GM19239 (cell line): ENCODE results near the gene HOXB13.

Experiments
- DNase-seq: peaks from one replicate; pipeline ENCODE4 v3.0.0; 2011; ENCODE audit warnings: low spot score; ENCODE audit not compliant: insufficient read length
- FAIRE-seq: peaks from 2 replicates; lab custom pipeline; 2011; peaks lifted over from hg19 to GRCh38; lab: Jason Lieb, UNC

Gene HOXB13

DNA sequence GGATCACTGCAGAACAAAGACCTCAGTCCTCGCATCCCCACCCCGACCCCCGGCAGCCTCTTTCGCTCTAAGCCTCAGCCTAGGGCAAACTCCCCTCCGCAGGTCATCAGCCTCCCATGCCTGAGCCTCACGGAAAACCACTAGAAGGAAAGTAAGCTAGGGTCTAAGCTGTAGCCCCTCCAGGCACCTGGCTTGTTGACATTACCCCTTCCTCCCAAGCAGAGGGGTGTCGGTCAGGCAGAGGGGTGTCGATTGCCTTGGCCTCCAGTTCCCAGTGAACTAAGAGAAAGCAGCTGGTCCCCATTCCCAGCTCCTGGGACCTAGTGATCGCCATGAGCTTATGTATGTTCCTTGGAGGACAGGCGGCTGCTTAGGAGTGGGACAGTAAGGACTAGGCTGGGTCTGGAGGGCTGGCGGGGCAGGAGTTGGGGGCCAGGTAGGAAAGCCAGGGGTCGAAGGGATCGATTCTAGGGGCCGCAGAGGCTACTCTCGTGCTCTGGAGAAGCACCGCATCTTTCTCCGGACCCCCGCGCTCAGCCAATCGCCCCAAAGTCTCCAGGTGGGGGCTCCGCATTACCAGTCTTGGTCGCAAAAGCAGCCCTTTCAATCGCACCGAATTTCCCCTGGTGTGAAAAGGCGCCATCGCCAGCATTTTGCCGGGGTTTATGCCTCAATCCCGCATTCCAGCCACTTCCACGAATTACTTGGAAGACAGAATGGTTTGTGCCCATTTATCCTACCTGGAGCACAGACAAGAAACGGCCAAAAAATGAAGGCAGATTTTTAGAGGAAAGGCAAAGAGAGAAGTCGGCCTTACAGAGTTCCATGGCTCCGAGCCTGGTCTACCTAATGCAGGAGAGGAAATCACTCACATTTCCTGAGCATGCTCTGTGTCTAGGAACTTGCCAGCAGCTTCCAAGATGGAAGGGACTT is 21.3 kb upstream of the HOXB13 start:
- DNase-seq (no peak), FAIRE-seq (no peak)

DNA sequence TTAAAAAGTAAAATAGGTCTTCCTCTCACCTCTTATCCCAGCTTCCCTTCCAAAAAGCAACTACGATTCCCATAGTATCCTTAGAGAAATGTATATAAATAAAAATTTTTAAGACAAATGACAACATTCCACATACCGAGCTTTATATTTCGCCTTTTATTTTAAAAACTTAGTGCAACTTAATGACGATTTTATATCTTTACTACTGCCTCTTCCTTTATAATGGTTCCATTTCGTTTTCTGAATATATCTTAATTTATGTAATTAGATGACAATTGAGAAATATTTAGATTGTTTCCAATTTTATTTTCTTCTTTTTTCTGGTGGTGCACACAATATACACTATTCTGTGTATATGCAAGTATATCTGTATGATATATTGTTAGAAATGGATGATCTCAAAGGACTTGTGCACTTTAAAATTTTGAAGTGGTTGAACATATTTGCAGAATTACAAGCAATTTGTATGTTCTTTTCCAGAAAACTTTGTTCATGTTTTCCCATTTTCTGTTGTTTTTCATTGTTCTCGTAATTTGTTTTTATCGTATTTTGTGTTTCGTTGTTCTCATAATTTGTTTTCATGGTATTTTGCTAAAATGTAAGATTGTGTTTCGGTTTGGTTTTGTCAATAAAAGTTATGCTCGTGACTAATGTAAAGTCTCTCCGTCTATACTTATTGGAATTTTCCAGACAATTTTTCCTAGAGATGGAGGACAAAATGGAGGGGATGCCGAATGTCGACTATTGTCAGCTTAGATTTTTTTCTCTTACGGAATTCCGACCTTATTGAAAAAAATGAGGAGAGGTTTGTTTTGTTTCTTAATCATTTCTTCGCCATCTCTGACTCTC is 20.4 kb upstream of the HOXB13 start:
- FAIRE-seq (no peak), DNase-seq (no peak)

DNA sequence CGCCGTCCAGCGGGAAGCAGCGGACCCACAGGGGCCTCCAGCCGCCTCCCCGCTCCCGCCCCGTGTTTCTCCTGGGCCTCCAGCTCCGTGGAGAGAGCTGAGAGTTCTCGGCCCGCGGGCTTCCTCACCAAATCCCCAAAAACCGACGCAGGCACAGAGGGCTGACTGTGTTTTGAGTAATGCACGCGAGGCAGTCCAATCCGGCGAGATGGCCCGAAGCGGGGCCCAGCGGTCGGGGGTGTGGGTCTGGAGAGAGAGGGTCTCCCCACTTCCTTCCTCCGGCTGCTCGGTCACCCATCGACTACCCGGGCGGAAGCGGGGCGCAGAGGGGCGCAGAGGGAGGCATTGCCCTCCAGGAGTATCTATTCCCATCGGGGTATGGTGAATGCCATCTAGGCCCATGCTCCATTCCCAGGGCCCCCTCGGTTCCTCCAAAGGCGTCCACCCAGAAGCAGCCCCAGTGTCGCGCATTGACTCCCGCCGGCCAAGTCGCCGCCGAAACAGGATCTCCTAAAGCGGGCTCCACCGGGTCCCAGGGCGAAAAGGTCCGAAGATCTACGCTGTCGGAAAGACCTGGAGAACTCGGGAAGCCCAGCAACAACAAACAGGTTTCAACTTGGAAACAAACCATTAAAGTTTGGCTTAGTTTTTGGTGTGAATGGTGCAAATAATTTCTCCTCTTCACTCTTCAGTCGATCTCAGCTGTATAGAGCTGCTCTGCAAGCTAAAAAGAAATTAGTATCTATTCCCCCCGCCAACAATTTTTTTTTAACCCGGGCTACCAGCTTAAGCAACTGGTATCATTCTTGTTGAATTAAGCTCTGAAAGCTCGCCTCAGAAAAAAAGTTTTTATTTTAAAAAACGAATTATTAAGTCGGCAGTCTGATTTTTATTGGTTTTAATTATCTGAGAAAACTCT is 19.2 kb upstream of the HOXB13 start:
- FAIRE-seq (no peak), DNase-seq (no peak)

DNA sequence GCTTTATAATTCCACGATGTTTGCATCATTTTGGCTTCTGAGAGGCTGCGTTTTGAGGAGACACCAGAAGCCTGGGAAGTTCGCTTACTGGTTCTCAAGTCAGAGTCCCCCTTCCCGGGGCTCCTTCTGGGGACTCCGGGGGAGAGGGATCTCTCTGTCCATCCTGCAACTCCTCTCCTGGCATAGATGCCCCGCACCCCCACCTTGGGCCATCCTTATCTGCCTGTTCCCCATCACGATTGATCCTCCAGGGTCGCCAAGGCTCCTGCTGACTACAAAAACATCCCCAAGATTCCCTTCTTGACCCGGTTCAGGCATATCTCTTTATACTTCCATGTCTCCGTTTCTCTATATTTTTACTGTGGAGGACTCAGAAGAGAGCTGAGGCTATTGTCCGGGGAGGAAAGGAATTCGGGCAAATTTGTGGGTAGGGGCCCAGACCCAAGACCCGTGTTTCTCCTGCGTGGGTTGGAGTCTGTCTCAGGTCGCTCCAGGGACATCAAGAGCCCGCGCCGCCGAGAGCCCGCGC is 18.4 kb upstream of the HOXB13 start:
- DNase-seq = no peak
- FAIRE-seq = no peak

DNA sequence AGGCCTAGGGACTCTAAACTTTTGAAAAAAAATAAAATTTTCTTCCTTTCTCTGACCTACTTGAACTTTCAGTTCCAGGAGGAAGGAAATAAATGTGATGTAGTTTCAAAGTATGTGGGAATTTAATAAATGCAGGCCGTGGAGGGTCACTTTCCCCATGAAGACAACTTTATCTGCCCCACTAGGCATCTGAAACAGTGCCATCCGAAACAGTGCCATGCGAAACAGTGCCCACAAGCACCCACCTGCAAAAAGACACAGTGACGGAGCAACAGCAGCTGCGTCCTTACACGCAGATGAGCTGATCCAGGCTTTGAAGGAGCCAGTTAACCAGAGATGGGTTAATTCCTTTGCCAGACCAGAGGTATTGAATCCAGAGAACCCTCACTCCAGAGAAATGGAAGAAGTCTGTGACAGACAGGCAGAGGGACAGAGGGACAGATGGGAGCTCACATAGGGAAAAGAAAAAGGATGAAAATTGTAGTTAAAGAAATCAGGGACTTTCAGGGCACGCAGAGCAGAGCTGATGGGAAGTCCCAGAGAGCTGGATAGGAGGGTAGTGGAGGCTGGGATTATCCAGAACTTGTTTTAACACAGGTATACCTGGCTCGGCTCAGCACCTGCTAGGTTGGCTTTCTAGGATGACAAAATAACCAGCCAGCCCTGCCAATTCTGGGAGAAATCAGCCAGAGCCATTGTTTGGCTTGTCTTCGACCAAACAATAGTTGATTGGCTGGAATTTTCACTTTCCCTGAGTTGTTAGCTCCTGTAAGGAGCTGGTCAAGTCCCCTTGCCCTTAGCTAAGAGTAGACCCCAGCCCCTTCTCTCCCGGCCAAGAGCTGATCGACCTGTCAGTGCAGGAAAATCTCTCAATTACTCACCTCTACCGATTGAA is 17.1 kb upstream of the HOXB13 start:
- FAIRE-seq = no peak
- no peak for DNase-seq

DNA sequence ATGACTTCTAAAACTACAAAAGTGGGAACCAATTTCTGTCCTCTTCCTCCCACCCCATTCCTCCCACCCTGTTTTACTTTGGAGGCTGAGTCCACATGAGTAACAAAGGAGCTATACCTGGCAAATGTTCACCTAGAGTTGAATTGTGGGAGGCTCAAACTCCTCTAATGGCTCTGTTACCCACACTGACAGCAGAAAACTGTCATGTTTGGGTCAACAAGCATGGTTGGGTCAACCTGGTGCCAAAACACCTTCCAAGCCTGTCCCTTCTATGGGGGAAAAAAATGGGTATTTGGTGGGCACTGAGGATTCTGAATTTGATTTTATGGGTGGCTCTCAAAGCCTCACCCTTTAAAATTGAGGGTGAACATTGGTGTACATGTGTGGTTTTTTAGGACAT is 12.0 kb upstream of the HOXB13 start:
- DNase-seq = no peak
- FAIRE-seq = no peak

DNA sequence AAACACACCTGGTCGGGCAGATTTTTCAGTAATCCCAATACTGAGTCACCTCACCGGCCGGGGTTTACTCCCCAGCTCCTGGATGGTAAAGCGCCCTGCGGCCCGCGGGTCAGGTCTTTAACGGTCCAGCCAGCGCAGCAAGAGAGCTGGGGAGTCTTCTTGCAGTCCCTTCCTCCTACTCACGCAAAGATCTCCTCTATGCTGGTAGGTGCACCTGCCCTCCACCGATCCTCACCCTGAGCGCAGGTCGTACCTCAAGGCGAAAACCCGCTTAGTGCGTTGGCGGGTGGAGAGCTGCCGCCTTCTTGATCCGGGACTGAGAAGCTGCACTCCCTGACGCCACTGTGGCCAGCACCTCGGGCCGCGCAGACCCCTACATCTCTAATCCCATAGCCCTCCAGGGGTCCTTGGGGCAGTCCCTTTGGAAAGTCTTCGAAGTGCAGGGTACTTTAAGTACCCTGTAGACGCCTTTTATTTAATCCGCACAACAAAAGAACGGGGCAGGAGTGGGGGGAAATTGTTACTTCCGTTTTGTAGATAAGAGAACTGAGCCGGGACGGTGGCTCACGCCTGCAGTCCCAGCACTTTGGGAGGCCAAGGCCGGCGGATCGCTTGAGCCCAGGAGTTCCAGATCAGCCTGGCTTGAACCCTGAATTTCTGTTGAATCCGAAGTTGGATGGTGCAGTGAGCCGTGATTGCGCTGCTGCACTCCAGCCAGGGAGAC is 10.4 kb upstream of the HOXB13 start:
- no peak for FAIRE-seq
- no peak for DNase-seq

DNA sequence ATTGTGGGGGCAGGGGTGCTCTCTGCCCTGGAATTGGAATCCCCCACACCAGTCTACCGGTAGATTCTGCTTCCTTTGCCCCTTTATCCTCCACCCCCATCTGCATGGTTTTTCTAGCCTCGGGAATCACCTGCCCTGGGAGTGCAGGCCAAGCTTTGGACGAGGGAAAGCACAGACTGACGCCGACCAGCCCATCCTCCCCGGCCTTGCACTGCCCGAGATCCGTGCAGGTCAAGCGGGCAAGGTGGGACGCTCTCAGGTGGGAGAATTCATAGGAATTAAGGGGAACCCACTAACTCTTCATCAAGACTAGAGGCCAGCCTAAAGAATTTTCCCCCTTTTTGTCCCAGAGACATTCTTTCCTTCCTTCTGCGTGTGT is 9.9 kb upstream of the HOXB13 start:
- DNase-seq = no peak
- FAIRE-seq = no peak

DNA sequence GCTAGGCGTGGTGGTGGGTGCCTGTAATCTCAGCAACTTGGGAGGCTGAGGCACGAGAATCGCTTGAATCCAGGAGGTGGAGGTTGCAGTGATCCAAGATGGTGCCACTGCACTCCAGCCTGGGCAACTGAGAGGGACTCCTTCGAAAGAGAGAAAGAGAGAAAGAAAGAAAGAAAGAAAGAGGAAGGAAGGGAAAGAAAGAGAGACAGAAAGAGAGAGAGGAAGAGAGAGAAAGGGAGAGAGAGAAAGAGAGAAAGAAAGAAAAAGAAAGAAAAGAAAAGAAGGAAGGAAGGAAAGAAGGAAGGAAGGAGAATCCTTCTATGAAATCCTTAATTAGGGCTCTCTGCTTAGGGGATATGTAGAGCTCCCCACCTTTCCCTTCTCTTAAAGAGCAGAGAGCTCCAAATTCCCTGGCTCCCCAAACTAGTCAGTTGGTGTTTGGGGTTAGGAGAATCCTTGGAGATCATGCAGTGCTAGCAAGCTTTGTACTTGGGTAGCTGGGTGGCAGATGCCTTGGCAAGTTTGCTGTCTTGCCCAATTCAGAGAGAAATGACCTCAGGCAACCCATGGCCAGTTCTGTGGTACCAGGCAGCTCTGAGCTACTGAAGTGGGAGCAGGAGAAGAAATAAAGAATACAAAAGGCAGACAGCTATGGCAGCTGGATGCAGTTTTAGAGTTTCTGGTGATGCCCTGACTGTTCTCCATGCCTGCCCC is 8.9 kb upstream of the HOXB13 start:
- no peak for DNase-seq
- FAIRE-seq = no peak

DNA sequence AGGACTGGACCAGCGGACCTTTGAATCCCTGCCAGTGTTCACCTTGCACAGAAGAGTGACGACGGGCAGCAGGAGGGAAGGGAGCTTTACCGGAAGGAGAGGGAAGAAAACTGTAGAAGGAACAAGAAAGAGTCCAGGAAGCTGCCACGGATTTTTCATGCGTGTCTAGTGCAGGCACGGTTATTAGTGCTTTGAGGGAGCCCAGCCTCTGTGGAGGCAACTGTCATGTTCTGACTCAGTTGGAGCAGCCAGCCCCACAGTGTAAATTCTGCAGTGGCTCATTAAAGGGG is 6.5 kb upstream of the HOXB13 start:
- DNase-seq (no peak), FAIRE-seq (no peak)

DNA sequence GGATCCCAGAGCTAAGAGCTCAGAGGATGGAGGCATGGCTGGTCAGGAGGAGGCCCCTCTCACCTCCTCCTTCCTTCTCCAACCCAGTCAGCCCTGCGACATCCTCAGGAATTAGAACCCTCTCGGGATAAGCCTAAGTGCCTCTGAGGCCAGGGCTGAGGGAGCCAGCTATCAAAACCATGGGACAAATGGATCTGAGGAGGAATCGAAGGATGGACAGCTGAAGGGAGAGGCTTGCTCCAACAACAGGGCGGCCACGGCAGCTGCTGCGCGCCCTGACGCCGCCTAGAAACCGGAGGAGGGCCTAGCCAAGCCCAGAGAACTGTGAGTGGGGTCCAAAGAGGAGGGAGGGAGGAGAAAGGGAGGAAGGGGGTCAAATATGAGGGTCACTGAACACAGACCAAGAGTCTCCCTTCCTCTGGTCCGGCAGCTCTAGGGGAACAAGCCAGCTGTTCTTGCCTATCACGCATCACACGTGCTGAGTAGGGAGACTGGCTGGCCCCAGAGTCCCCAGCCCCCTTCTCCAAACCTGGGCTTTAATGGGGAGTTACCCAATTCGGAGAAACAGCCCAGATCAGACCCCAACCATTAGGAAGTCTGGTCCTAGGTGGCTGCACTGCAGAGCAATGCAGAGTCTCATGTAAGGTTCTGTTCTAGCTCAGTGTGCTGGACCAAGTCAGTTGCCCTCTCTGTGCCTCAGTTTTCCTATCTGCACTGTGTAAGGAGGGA is 5.9 kb upstream of the HOXB13 start:
- FAIRE-seq = no peak
- DNase-seq = no peak

DNA sequence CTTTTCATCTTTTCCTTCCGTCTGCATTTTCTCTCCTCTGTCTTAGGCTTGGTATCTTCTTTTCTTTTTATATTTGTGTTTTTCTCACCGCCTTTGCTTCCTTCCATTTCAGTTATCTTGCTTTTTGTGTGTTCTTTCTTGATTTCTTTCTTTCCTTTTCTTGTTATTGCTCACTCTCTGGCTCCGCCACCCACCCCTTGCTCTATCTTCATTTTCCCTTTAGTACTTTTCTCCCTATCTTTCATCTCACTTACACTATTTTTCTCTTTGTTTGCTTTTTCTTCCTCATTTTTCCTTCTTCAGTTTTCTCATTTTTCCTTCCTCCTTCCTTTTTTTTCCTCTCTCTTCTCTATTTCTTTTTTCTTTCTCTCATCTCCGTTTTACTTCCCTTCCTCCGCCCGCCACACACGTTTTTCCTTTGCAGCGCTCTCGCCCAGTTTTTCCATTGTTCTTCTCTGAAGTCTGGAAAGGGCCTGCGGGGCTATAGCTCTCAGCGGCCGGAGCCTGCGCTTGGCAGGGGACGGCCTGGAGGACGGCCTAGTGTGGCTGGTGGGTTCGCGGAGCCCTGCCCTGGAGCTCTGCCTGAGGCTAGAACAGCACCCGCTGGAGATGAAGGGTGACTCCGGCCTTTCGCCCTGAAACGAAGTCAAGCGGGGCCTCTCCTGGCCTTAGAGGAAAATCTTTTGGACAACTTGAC is 5.2 kb upstream of the HOXB13 start:
- FAIRE-seq (no peak), DNase-seq (no peak)

DNA sequence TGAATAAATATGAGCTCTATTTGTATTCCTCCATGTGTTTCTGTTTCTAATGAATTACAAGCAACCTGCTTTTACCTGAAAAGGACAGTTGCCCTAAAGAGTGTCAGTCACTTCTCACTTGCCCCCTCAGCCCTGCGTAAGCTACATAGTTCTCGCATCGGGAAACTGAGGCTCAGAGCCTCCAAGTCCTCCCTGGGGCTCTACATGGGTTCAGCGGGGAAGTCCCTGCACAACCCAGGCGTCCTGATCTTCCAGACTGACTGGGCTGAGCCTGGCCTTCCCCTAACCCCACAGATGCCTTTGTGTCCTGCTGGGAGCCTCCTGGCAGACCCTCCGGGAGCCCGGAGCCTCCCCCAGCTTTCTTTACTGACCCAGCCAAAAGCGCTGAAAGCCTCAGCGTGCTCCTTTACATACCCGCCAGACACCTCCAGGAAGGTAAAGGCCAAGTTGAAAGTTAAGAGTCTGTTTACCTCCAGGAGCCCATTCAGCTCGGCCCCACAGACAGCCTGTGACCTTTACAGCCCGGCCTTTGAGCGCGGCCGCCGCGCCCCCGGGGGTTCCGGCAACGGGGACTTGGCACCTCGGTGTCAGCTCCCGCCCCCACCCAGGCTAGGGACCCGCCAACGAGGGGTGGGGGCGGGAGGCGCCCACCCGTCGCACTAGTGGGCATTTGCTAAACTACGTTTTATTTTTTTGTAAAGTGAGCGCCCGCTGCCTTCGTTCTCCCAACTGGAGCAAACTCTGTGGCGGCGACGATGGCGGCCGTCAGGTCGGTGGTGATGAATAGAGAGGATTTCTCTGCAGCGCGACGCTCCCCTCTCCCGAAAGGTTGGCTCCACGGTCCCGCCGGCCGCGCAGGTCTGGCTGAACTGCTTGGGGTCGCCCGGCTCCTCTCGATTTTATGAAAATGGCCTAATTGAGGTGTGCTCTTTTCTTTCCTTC is 4.4 kb upstream of the HOXB13 start:
- FAIRE-seq (no peak), DNase-seq (no peak)

DNA sequence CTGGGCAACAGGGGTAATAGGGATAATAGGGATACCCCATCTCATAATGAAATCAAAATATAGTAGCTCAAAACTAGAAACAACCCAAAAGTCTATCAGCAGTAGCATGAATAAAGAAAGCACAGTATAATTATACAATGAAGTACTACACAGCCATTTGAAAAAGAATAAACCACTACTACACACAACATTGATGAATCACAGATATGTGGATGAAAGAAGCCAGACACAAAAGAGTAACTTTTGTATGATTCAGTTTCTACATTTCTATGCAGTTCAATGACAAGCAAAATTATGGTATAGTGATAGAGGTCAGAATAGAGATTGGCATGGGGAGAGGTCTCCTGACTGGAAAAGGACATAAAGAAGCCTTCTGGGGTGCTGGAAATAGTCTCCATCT is 2.8 kb upstream of the HOXB13 start:
- DNase-seq (no peak), FAIRE-seq (no peak)

DNA sequence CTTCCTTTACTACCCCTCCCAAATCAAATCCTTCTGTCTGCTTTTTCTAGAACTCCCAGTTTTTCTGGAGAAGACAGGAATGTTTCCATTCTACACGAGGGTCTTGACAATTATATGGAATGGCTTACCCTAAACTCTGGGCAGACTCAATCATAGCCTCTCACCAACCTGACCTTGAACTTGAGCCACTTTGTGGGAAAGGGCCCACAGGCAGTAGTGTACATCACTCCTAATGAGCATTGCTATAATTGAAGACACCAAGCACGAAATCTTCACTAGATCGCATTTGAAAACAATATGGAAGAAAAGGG is 1.6 kb upstream of the HOXB13 start:
- FAIRE-seq = no peak
- no peak for DNase-seq
